Activated CD4-positive, alpha-beta T cell treated with anti-CD3 and anti-CD28 coated beads, Interleukin-2, amount 50 U/mL, for 1 hour (primary cell): ENCODE measurements around the gene SLCO4A1.
"Not testable (repeated sequence)": the region's sequence is repeated elsewhere in the genome, so short reads cannot be mapped to it uniquely, and the experiment has no call there.

ENCODE experiments used
- DNase-seq: peaks from one replicate; pipeline ENCODE4 v3.0.0-alpha.2; 2020

The SLCO4A1 gene

DNA sequence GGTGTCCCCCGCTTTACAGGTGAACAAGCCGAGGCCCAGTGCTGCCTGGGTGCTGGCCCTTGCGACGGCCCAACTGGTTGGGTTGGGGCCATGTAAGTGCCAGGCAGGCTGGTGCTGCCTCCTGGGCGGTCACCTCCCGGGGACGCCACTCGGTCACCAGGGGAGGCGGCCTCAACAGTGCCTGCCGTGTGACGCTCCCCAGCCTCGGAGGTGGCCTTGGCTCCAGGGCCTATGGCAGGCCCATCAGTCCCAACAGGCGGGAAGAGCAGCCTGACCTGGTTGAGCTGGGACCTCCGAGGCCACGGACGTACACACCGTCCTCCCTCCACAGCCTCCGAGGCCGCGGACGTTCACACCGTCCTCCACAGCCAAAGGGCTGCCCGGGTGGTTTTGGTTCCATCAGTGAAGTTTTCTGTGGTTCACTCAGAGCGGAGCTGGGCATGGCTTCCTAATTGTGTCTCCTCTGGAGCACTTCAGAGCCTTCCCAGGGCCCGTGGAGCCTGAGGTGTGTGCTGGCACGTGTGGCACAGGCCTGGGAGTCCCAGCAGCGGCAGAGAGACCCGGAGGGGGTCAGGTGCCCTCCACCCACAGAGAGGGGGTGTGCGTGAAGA, 19.3 kb upstream of the SLCO4A1 start:
- DNase-seq: no peak

DNA sequence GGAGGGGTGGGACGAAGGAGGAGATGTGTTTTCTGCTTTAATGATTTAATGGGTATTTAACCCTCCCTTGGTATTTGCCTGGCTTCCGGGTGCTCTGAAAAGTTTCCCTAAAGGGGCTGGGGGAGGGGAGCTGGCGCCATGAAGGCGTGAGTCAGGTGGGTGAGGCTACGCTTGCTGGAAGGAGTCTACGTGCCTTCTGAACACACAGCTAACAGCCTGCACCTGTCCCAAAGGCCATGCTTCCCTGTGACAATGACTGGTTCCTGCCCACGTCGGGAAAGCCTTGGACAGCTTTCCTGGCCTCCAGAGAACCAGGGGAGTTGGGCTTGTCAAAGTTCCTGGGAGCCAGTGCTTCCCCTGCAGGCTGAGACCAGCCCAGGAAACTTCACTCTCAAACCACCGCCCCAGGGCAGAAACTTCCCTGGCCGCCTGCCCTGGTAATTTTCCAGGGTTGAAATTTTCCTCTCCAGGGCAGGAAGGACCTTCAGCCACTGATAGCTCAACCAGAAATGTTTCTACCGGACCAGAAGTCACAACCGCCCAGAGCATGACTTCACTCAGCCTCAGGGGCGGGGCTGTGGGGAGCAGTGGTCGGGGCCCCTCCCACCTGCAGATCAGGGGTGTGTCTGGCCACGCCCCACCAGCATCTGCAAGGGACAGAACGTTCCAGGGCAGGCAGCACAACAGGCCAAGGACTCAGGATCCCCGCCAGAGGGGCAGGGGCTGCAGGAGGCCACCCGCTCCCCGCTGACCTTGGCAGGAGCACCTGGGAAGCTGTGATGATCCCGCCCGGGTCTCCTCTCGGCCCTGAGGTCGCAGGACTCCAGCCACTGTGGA, 18.6 kb upstream of the SLCO4A1 start:
- peak; percentile 79 for DNase-seq

DNA sequence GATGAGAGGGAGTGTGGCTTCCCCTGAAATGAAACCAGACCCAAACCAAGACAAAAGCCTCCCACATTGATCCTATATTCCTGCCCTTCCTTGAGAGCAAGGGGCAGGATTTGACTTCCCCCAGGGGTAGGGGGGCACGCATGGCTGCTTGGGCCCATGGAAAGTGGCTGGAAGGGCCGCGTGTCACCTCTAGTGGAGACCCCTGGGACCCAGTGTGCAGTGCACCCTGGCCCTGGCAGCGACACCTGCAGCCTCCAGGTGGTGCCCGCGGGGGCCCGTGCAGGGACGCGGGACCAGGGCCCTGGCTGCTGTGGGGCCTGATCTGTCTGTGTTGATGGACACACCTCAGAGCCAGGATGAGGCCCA, 18.0 kb upstream of the SLCO4A1 start:
- DNase-seq: no peak

DNA sequence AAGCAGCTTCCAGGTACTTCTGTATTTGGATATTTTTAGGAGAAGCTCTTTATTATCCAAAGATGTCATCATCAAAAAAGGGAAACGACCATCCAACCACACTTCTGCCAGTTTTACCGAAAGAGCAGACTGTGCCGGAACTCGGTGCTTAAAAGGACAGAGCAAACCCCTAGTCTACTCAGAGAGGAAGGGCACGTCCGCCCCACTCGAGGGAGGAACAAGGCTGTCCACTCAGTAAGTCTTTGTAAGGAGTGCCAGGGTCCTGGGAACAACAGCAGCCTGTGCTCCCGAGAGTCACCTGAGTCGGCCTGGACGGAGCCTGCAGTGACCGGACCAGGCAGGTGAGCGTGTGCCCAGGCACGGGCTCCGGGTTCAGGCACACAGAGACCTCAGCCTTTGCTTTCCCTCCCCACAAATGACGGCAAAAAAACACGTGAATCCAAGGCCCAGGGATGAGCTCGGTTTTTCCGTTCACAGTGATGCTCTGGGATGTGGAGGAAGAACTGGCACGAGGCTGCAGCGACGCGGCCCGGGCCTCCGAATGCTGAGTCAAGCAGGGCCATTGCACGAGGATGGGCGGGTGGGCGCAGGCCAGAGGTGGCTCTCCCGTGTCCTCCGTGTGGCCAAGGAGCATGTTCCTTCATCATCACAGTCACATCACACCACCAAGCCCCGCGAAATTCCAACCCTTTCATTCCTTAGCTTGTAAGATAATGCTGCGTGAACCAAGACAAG, 17.4 kb upstream of the SLCO4A1 start:
- no peak for DNase-seq

DNA sequence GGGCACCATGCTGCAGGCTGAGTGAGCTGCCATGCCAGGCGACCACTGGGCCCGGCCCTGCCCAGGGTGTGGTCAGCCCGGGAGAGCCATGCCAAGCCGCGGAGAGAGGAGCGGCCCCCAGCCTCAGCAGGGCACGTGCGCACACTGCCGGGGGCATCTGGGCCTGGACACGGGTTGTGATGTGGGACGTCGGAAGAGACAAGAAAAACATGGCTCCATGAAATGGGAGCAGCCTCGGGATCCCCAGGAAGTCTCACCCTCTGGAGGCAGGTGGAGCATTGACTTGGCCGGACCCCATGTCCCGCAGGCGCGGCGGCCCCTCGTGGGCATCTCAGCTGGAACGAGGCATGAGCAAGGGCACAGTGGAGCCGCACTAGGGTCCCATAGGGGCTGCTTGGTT, 16.8 kb upstream of the SLCO4A1 start:
- DNase-seq: no peak

DNA sequence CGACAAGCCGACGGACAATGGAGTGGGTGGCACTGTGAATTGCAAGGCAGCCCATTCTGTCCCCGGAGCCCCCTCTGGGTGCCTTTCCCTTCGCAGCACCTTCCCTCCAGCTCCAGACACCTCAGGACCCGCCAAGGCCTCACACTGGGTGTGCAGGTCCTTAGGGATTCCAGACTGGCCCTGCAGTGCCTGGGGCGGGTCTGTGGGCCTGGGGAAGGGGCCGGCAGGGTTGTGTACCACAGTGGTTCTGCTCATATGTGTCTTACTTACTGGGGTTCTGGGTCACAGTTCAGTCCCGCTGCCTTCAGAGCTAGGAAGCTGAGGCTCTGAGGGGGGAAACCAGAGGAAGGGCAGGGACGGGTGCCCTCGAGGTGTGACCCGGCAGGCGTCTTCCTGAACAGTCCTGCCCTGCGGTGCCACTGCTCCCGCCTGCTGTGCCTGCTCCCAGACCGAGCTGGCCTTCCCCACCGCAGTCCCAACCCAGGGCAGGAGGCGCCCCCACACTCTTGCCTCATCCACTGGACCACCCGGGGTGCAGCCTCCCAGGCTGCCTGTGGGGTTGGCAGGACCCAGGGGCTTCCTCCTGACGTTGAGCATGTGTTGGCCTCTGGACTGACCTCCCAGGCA, 16.3 kb upstream of the SLCO4A1 start:
- DNase-seq: no peak

DNA sequence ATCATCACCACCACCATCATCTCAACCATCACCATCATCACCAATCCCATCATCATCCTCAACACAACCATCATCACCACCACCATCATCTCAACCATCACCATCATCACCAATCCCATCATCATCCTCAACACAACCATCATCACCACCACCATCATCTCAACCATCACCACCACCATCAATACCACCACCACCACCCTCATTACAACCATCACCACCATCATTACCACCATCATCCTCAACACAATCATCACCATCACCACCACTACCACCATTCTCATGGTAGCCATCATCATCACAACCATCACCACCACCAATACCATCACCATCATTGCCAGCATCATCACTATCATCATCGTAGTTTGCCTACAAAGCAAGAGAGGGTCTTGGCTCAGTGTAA, 14.9 kb upstream of the SLCO4A1 start:
- DNase-seq: not testable (repeated sequence)

DNA sequence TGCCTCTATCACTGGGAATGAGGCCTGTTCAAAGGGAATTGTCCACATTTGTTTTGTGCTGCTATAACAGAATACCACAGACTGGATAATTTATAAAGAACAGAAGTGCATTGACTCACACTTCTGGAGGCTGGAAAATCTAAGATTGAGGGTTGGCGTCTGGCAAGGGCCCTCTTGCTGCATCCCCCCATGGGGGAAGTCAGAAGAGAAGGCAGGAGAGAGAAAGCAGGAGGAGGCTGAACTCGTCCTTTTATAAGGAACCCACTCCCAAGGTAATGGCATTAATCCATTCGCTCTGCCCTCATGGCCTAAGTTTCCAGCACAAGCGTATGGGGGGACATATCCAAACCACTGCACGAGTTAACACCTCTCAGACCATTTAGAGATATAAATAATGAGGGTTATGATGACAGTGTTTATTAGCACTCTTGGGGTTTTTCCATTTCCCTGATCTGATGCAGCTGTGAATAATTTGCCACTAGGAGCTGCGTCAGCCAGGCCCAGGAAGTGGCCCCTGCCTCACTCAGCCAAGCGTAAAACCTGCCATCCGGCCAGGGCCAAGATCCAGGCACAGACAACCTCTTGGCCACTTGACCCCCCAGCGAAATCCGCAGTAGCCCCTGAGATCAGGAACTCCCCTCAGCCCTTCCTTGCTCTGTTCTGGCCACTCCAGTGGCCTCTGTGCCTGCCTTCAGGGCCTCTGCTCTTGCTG, 14.2 kb upstream of the SLCO4A1 start:
- DNase-seq: no peak

DNA sequence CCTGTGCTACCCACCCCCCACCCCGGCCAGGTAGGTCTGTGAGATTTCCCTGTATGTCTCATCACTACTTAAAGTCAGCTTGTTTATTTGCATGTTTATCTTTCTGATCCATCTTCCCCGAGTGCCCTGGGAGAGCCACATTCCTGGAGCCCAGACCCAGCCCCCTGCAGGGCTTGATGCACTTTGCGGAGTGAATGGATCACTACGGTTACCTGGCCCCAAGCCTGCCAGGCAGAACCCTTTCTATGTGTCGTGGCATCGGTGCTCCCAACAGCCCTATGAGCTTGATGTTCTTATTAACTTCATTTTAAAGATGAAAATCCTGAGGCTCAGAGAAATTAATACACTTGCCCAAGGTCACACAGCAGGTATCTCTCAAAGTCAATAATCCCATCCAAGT, 13.6 kb upstream of the SLCO4A1 start:
- DNase-seq: no peak

DNA sequence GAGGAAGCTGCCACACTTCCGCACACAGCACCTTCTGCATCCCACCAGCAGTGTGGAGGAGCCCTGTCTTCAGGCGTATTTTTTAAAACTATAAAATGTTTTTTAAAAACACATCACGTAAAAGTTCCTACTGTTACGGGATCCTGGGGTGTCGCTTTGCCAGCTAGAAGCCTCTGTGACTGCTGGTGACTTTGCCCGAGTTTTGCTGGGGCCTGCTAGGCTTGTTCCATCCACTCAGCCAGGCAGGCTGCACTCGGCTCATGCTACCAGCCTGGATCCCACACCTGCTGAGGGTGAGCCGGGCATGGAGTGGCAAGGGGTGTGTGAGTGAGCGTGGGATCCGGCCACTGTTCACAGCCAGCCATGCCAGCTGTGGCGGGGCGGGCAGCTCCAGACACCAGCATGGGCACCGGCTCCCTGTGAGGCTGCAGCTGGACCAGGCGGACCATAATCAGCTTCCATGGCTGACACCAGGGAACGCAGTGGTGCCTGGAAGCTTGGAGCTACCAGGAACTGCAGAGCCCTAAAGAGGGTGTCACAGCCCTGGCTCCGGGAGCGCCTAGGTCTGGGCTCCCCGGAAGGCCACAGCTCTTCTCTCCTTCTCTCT, 12.3 kb upstream of the SLCO4A1 start:
- no peak for DNase-seq

DNA sequence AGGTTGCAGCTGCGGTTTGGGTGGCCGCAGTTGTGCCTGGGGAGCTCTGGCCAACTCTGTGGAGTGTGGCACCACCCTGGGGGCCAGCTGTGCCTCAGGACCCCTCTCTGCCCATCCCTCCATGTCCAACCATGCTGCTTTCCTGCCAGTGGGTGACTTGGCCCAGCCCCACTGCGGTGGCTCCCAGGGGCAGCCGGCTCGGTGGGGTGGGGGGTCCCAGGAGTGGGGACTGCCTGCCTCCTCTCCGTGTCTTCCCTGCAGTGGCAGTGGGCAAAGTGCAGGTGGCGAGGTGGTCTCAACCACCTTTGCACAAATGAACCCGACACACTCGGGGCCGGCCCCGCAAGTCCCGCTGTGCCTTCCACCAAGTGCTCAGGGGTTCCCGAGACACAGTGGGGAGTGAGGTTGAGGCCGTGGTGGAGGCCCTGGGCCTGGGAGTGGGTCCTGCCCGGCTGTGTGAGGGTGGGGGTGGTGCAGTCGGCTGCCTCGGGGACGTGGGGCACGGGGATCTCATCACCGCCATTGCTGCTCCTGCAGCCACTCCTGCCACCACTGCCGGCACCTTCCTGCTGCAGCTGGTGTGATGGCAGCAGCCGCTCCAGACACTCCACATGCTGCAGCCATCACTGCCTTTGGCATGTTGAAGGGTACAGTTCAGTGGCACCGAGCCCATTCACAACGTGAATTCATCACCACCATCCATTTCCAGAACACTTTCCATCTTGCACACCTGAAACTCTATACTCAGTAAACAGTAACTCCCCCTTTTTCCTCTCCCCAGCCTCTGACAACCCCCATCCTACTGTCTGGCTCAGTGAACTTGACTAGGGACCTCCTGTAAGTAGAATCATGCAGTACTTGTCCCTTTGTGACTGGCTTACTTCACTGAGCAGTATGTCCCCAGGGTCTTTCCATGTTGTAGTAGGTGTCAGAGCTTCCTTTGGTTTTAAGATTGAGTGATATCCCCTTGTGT, 10.7 kb upstream of the SLCO4A1 start:
- DNase-seq: no peak

DNA sequence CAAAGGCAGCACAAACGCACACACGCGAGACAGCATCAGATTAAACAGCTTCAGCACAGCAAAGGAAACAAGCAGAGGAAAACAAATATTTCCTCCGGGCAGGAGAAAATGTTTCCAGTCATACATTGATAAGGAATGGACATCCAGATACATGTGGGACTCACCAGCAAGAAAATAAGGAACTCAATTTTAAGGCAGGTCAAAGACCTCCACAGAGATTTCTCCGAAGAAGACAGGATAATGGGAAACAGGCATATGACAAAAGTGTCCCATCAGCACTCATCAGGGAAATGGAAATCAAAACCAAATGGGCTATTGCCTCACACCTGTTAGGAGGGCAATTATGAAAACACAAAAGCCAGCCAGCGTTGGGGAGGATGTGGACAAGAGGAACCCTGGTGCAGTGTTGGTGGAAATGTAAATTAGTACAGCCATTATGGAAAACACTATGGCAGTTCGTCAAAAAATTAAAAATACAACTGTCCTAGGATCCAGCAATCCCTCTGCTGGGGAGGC, 9.7 kb upstream of the SLCO4A1 start:
- DNase-seq: no peak

DNA sequence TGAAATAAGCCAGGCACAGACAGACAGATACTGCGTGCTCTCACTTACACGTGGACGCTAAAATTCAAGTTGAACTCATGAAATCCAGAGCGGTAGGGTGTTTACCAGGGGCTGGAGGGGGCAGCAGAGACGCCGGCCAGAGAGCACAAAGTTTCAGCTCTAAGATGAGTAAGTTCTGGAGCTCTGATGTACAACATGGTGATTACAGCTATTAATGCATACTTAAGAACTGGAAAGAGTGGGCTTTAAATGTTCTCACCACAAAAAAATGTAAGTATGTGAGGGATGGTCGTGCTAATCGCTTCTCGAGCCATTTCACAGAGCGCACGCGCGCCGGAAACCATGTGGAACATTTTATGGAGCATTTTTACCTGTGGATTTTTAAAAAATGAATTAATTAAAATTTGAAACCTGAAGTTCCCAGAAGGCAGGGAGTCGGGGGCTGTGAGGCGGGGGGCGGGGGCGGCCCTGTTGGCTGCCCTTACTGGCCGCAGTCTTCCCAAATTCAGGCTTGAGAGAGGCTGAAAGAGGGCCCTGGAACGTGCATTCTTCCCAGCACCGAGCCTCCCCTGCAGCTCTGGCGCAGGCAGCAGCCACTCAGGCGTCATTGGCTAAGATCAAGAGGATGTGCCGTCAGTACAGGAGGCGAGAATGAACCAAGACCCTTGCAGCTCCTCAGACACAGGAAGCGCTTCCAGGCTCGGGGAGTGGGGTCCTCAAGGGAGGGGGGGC, 8.5 kb upstream of the SLCO4A1 start:
- DNase-seq: no peak

DNA sequence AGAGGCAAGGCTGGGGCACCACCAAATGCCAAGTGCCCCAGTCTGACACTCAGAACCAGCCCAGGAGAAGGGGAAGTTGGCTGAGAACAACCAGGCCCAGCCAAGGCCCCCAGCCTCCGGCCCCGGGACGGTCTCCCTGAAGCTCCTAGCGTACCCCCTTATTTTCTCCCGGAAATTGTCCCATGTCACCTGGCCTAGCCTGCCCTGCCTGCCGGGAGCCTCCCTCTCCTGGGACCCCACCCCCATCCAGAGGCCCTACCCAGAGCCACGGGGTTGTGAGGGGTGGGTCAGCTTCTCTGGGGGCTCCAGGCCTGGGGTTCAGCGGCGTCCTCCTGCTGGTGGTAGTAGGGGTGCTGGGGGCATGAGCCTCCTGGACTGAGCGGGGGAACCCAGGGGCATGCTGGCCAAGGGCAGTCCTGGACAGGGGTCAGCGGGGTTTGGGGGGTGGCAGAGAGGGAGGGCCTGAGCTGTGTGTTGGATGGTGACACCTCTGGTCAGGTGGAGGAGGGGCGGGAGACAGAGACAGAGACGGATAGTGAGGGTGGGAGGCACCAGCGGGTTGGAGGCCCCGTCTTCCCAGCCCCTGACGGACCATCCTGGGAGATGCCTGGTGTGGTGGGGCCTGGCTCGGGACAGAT, 7.9 kb upstream of the SLCO4A1 start:
- no peak for DNase-seq

DNA sequence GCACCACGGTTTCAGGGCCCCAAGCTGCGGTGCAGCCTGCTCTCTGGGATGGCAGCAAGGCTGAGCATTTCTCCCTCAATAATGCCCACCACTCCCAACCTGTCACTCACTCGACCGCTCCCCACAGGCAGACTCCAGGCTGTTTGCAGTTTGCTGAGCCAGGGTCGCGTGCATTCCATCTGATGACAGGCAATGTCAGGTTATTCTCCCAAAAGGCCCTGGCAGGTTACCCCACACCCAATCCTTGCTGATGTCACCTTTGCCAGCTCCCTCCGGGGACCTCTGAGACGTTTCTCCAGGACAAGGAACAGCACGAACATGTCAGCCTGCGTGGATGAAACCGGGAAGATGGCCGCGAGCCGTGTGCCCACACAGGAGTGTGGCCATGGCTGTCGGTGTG, 7.1 kb upstream of the SLCO4A1 start:
- DNase-seq: no peak

DNA sequence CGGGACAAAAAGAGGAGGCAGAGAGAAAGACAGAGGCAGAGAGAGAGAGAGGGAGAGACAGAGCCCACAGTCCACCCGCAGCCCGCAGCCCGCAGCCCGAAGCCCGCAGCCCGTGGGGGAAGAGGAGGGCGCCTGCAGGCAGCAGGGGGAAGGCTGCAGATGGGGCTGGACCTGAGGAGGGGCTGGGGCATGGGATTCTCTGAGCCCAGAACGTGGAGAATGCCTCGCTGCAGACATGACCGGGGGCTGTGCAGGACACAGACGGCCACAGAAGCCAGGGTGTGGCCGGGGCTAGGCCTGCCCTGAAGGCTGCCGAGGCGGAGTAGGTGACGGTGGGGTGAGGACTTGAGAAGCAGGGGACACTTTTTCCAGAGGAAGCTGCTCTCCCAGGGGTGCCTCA, 6.5 kb upstream of the SLCO4A1 start:
- no peak for DNase-seq

DNA sequence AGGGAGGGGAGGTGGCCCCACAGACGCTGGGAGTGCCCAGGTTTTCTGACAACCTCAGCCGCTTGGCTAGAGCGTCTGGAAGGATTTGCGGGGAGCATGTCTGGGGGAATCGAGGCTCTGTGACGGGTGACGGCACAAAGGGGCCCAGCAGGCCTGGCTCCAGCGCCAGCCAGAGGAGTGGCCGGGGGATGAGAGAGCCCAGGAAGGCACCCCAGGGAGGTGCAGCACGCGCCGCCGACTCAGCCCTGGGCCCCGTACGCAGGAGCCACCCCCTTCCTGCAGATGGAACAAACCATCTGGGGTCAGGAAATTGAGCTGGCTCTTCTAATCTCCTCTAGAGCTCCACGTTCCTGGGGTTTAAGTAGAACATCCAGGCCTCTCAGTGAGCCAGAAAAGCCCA, 5.9 kb upstream of the SLCO4A1 start:
- DNase-seq: no peak

DNA sequence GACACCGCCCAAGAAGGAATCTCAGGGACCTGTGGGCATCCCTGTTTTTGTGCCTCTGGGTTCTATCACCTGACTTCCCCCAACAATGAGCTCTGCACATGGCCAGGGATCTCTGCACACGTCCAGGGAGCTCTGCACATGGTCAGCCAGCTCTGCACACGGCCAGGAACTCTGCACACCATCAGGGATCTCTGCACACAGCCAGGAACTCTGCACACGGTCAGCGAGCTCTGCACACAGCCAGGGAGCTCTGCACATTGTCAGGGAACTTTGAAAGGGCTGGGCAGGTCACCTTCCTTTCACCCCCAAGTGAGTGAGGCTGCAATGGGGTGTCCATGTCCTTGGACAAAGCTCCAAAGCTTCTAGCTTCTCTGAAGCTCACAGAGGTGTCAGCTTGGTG, 5.2 kb upstream of the SLCO4A1 start:
- no peak for DNase-seq

DNA sequence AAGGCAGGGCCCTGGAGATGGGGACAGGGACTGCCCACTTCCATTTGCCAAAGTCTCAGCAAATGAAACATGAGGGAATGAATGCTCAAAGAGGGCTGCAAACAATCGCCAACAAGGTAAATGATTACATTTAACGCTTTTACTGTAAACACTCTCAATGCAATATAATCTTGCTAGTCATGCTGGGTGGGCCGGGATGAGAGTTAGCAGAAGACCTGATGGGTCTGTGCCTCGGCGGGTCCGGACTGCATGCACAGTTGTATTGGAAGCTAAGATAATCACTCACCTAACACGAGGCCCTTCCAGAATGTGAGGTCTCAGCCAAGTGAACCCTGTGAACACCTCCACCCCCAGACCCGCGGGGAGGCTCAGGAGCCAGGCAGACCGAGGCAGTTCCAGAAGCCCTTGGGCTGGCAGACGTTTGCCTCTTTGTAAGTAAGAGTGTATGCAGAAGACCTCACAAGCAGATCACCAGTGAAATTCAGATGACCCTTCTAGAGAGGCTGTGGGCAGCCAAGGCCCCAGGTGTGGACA, 4.7 kb upstream of the SLCO4A1 start:
- no peak for DNase-seq
